DND-41 (cell line): ENCODE measurements around the gene RAF1.
"Not testable (repeated sequence)": the region's sequence is repeated elsewhere in the genome, so short reads cannot be mapped to it uniquely, and the experiment has no call there.

Source experiments
- ATAC-seq: fragments of 200-7000 bp; cut with Tn5 transposase; 3 replicates; pipeline ENCODE4 v1.9.1; 2021; ENCODE audit warnings: low read depth; ENCODE audit not compliant: insufficient read depth
- DNase-seq: peaks from one replicate; pipeline ENCODE4 v3.0.0-alpha.2; 2020
- H2AFZ ChIP-seq: 2 replicates; pipeline ENCODE4 v1.6.0; 2012; ENCODE audit warnings: low read depth, low read length
- H3K27ac ChIP-seq: 2 replicates; pipeline ENCODE4 v1.5.1; 2012; ENCODE audit warnings: low read length, inconsistent platforms
- H3K27me3 ChIP-seq: fragments of 200-600 bp; sonication (generic); 2 replicates; pipeline ENCODE4 v1.6.0; 2012; ENCODE audit warnings: low read length, mild to moderate bottlenecking, inconsistent platforms; ENCODE audit not compliant: insufficient read depth, poor library complexity
- H3K36me3 ChIP-seq: 2 replicates; pipeline ENCODE4 v1.5.1; 2012; ENCODE audit warnings: low read length, inconsistent platforms; ENCODE audit not compliant: insufficient read depth
- H3K4me1 ChIP-seq: 2 replicates; pipeline ENCODE4 v1.5.1; 2012; ENCODE audit warnings: mild to moderate bottlenecking, low read length; ENCODE audit not compliant: insufficient read depth
- H3K4me2 ChIP-seq: 2 replicates; pipeline ENCODE4 v1.6.0; 2012; ENCODE audit warnings: mild to moderate bottlenecking, moderate library complexity, low read length, inconsistent platforms; ENCODE audit not compliant: insufficient read depth
- H3K4me3 ChIP-seq, 2 experiments: fragments of 200-600 bp in 1 of 2; shearing (Covaris generic) in 1 of 2; 2 replicates each; pipeline ENCODE4 v1.5.1; 2012 to 2016; ENCODE audit warnings: inconsistent platforms in 2 of 2, low read length in 2 of 2, mild to moderate bottlenecking in 2 of 2, low read depth in 1 of 2, moderate library complexity in 1 of 2
- H3K79me2 ChIP-seq: 2 replicates; pipeline ENCODE4 v1.6.0; 2012; ENCODE audit warnings: low read length, inconsistent platforms; ENCODE audit not compliant: insufficient read depth
- H3K9ac ChIP-seq: 2 replicates; pipeline ENCODE4 v1.6.0; 2012; ENCODE audit warnings: low read depth, mild to moderate bottlenecking, inconsistent platforms, low read length, moderate library complexity
- H3K9me3 ChIP-seq: 2 replicates; pipeline ENCODE4 v1.5.1; 2012; ENCODE audit warnings: low read length, moderate library complexity, mild to moderate bottlenecking, inconsistent platforms; ENCODE audit not compliant: insufficient read depth, severe bottlenecking
- H4K20me1 ChIP-seq: 2 replicates; pipeline ENCODE4 v1.6.0; 2012; ENCODE audit warnings: low read length; ENCODE audit not compliant: insufficient read depth
- EZH2 ChIP-seq: IDR thresholded peaks from 3 replicates; pipeline ENCODE4 v1.6.1; 2012; ENCODE audit warnings: borderline replicate concordance, low read depth, mild to moderate bottlenecking, moderate library complexity, low read length, inconsistent platforms; ENCODE audit not compliant: severe bottlenecking
- TF ChIP-seq, protein P1 (sequence below): IDR thresholded peaks from 2 replicates; pipeline ENCODE4 v1.5.1; 2012; ENCODE audit warnings: borderline replicate concordance, low read length, moderate library complexity, mild to moderate bottlenecking; ENCODE audit not compliant: poor library complexity, severe bottlenecking; ENCODE audit errors: extremely low read depth

The RAF1 gene

DNA sequence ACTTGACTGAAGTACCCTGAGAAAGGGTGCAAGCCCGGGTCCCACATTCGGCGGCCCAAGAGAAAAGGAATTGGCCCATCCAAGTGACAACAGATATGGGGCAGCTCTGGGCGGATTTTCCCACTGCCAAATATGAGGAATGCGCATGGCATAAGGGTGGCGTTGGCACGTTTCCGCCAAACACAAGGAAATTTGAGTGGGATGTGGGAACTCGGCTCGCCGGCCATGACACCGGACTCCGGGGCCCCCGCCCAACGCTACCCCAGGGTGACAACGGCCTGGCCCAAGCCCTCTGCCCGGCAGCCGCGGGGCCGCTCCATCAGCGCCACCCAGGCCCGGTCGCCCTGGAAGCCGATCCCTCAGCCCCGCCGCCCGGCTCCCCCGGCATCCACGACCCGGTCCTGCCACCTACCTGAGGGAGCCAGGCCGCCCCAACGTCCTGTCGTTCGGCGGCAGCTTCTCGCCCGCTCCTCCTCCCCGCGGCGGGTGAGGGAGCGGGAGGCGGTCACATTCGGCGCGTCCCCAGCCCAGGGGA is 449 bp downstream of the RAF1 start:
- Histone ChIP-seq H3K36me3 (no peaks in the 10 kb centered on the region; the same call in 1 of the 2 replicates), H3K27ac (peak overlapping the region; percentile 95), H3K9ac (peak overlapping the region; percentile 97), H3K27me3 (no peaks in the 10 kb centered on the region), H3K79me2 (peaks cover 55% of the 10 kb centered on the region), H3K9me3 (no peaks in the 10 kb centered on the region), H3K4me3 (peak overlapping the region; percentile 65 to 75), H2AFZ (peak overlapping the region; percentile 91), H4K20me1 (peaks cover 33% of the 10 kb centered on the region), H3K4me1 (peaks cover 44% of the 10 kb centered on the region), H3K4me2 (peak overlapping the region; percentile 92)
- DNase-seq = peak; percentile 33
- no peak for TF ChIP-seq EZH2
- TF ChIP-seq, protein P1, sequence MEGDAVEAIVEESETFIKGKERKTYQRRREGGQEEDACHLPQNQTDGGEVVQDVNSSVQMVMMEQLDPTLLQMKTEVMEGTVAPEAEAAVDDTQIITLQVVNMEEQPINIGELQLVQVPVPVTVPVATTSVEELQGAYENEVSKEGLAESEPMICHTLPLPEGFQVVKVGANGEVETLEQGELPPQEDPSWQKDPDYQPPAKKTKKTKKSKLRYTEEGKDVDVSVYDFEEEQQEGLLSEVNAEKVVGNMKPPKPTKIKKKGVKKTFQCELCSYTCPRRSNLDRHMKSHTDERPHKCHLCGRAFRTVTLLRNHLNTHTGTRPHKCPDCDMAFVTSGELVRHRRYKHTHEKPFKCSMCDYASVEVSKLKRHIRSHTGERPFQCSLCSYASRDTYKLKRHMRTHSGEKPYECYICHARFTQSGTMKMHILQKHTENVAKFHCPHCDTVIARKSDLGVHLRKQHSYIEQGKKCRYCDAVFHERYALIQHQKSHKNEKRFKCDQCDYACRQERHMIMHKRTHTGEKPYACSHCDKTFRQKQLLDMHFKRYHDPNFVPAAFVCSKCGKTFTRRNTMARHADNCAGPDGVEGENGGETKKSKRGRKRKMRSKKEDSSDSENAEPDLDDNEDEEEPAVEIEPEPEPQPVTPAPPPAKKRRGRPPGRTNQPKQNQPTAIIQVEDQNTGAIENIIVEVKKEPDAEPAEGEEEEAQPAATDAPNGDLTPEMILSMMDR = no peak
- peak; percentile 58 for ATAC-seq

DNA sequence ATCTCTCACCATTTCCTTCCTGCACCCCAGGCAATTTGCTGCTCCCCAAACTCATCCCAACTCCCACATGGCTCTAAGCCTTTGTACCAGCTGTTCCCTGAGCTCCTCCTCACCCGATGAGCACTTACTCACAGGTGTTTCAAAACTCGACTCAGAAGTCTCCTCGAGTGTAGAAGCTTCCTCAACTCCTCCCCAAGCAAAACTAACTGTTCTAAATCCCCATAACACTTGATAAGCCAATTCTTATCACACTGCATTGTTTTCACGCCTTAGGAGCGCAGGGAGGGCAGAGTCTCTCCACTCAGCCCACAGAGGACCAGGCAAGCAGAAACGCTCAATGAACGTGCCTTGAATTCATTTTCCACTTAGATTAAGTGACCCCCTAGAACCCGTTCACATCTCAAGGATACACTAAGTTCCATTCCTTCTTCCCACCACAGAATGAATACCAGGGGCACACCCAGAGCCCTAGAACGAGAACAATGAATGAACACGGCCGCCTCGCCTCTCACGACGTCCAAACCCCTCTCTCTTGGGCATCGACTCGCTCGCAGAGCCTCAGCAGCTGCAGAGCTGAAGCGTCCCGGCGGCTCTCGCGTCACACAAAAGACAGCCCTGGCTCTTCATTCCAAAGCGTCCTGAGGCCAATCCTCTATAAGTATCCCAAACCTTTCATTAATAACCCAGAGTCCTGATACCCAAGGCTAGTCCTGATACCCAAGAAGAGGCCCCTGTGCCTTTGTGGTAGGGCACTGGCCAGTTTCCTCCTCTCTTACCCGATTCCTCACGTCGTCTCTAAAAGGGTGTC is 1.1 kb downstream of the RAF1 start:
- H3K79me2 ChIP-seq = peaks cover 61% of the 10 kb centered on the region
- DNase-seq = peak; percentile 48
- no peaks in the 10 kb centered on the region for H3K27me3 ChIP-seq
- peak; percentile 53 for ATAC-seq
- peak overlapping the region; percentile 97 for H3K9ac ChIP-seq
- no peak for TF ChIP-seq EZH2
- TF ChIP-seq, protein P1 = no peak
- H3K36me3 ChIP-seq = no peaks in the 10 kb centered on the region; the same call in 1 of the 2 replicates
- no peaks in the 10 kb centered on the region for H3K9me3 ChIP-seq
- H3K4me3 ChIP-seq = peak overlapping the region; percentile 65 to 75
- peak overlapping the region; percentile 91 for H2AFZ ChIP-seq
- peak overlapping the region; percentile 92 for H3K4me2 ChIP-seq
- peaks cover 38% of the 10 kb centered on the region for H4K20me1 ChIP-seq
- H3K4me1 ChIP-seq = peaks cover 45% of the 10 kb centered on the region
- peak overlapping the region; percentile 95 for H3K27ac ChIP-seq

DNA sequence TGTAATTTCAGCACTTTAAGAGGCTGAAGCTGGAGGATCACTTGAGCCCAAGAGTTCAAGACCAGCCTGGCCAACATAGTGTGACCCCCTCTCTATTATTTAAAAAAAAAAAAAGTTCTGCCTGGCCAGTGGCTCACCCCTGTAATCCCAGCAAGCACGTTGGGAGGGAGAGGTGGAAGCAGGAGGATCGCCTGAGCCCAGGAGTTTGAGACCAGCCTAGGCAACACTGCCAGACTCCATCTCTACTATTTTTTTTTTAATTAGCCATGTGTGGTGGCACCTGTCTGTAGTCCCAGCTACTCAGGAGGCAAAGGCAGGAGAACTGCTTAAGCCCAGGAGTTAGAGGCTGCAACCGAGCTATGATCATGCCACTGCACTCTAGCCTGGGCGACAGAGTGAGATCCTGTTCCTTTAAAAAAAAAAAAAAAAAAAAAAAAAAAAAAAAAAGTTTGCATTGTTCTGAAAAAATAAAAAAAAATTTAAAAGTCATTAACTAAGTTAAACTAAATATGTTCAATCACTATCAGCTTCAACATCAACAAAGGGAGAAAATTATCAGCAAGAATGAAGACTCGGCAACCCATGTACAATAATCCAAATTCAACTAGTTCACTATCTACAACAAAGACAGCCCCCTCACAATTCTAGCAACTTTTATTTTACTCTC is 1.9 kb downstream of the RAF1 start:
- H4K20me1 ChIP-seq = peaks cover 43% of the 10 kb centered on the region
- peak overlapping the region; percentile 65 to 75 for H3K4me3 ChIP-seq
- peak; percentile 21 for DNase-seq
- H3K4me1 ChIP-seq = peaks cover 45% of the 10 kb centered on the region
- peak overlapping the region; percentile 92 for H3K4me2 ChIP-seq
- no peak for ATAC-seq
- peaks cover 69% of the 10 kb centered on the region for H3K79me2 ChIP-seq
- H3K36me3 ChIP-seq = no peaks in the 10 kb centered on the region; the same call in 1 of the 2 replicates
- peak overlapping the region; percentile 97 for H3K9ac ChIP-seq
- no peak for TF ChIP-seq EZH2
- TF ChIP-seq, protein P1 = no peak
- H2AFZ ChIP-seq = peak overlapping the region; percentile 91; the same call in 1 of the 2 replicates
- H3K9me3 ChIP-seq = no peaks in the 10 kb centered on the region
- no peaks in the 10 kb centered on the region for H3K27me3 ChIP-seq
- H3K27ac ChIP-seq = peak overlapping the region; percentile 95

DNA sequence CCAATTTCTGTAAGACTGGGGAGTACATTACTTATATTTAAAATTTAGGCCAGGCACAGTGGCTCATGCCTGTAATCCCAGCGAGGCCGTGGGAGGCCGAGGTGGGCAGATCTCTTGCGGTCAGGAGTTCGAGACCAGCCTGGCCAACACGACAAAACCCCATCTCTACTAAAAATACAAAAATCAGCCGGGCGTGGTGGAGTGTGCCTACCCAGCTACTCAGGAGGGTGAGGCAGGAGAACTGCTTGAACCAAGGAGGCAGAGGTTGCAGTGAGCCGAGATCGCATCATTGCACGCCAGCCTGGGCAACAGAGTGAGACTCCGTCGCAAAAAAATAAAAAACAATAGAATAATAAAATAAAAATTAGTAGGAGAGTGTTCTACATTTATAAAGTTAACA is 2.5 kb downstream of the RAF1 start:
- Histone ChIP-seq H3K79me2 (peaks cover 75% of the 10 kb centered on the region), H3K4me1 (peaks cover 45% of the 10 kb centered on the region), H3K9ac (peak overlapping the region; percentile 97), H4K20me1 (peaks cover 49% of the 10 kb centered on the region), H3K4me3 (peak overlapping the region in 1 of 2 experiments; percentile 75; a peak in 1 of 4 replicates), H3K4me2 (peak overlapping the region; percentile 92)
- not testable (repeated sequence) for H2AFZ ChIP-seq, ATAC-seq, DNase-seq, H3K27ac ChIP-seq, H3K36me3 ChIP-seq, H3K27me3 ChIP-seq, H3K9me3 ChIP-seq
